NCI-H524 (cell line): ENCODE data around the gene SDC1.

Experiments
- DNase-seq, 2 experiments: peaks; one replicate each; lab custom pipeline; 2025; lab: John Stamatoyannopoulos, UW

The SDC1 gene

DNA sequence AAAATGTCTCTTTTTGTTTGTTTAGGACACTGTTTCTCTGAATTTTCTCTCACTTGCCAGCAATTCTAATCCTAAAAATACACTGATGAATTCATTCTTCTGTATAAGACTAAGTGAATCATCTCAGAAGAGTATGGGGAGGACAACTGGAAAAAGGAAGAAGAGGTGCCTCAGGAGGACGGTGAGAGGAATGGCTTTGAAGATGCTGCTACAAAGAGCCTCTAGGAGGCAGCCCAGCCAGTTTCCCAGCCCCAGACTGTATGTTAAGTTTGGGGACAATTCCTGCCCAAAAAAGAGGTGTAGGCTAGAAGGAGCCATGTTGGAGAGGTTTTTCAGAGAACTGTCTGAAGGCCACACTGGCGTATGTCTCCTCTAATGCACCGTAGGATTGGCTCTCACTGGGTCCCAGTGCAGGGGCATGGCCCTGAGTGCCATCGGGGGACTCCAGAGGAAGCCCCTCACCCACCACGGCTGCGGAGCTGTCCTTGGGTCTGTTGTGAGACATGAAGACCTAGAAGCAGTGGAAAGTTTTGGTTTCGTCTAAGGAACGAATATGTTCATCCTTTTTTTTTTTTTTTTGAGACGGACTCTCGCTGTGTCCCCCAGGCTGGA is 3.1 kb upstream of the SDC1 start:
- no peak for DNase-seq

- DNase-seq, result no peak
These were observed 1.2 kb upstream of the SDC1 start for GRCh38 chr2:20226152-20226545.

GRCh38 chr2:20225294-20226151 is 593 bp upstream of the SDC1 start:
- peak; percentile 61 to 74 for DNase-seq

- peak in 1 of 2 experiments; percentile 41 for DNase-seq
These were observed 690 bp downstream of the SDC1 start for GRCh38 chr2:20224164-20224715.

DNA sequence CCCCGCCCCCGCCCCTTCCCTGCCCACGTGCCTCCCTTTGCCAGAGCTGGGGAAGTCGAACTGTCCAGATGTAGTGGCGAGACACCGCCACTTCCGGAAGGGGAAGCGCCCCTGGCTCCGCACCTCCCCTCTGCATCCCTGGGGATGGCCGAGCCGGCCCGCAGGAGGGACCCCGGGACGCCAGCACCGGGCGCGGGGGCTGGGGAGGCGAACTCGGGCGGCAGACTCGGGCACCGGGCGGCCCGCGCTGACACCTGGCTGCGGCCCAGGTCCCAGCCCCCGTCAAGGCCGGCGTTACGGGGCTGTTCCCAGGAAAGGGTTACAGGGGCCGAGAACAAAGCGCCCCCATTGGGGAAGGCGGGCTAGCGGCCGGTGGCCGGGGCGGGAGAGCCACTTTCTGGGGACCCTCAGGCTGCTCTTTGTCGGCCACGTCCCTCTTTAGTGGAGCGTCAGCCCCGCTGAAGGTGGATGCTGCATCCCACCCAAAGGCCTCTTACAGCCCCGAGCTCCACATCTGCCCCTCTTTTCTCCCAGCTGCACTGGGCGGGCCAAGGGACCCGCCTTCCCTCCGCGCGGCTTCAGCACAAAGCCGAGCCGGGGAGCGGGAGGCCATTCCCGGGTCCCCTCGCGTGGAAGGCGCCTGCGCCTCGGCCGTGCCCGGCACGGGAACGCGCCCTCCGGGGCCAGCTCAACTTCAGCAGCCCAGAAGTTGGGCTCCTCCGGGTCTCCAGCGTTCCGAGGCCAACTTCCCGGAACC is 1.3 kb downstream of the SDC1 start:
- DNase-seq, result peak; percentile 80 to 85

DNA sequence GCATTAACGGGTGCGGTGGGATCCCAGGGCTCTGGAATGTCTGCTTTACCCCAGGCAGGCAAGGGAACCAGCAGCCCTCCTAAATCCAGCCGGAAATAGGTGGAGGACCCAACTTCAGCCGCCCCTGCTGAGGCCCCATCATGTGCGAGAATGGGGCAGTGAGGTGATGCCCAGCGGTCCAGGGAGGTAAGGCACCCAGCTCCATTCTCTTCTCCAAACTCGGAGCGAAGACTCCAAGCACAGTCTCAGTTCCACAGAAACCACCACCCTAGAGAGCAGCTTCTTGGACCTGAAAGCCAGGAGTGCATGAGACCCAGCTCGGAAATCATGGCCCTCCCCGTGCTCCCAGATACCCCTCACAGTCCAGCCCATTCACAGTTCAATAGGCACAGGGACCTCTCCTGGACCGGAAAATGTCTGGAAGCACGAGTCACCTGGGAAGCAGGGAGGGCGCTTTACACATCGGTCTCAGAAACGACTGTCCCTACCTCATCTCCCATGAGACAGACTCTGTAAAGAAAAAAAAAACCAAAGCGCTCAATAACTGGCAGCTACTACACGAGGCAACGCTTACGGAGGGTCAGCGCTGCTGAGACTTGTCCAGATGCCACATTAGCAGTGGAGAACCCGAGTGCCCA is 2.0 kb downstream of the SDC1 start:
- no peak for DNase-seq

DNA sequence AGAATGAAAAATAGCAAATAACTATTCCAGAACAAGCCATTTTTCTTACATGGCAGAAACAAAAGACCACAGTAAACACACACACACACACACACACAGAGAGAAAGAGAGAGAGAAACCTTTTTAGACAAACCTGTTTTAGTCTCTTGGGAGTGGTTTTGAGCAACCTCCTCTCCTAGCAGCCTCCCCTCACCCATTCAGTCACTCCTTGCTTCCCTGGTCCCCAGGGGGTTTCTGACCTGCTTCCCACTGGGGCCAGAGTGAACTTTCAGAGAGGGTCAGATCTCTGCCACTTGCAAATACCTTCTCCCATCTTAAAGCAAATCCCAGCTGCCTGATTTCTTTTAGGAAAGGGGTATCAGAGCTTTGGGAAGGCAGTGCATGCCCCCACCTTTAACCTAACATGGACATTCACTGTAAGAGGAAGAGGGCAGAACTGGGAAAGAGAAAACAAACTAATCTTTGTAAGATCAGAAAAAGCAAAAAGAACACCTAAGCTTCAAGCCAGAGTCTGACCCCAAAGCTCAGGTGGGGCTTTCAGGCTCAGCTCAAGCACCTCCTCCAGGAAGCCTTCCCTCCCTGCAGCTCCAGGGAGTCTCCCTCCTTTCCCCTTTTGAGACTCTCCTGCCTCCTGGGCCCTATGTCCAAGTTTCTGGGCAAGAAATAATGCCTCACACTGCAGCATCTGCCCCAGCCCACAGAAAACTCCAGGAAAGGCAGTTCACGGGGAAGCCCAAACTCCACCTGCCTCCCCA is 2.7 kb downstream of the SDC1 start:
- DNase-seq, result no peak

DNA sequence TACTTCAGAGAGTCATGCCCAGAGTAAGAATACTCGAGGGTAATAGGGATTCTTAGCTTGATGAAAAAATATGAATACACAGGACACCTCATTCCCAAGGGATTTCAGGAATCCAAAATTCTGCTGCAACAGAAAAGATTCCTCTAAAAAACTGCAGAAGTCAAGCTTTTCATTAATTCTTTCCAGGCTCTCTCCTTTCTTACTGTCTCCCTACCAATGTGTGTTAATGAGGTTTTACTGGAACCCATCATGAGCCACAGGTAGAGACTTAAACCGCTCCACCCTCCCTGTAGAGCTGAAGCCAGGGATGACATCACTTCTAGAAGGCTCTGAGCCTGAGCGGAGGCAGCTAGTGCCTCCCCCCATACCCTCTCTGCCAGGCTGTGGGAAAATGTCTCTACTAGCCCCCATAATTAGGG is 3.4 kb downstream of the SDC1 start:
- DNase-seq, result no peak

GRCh38 chr2:20220806-20221554 is 4.0 kb downstream of the SDC1 start:
- no peak for DNase-seq

DNA sequence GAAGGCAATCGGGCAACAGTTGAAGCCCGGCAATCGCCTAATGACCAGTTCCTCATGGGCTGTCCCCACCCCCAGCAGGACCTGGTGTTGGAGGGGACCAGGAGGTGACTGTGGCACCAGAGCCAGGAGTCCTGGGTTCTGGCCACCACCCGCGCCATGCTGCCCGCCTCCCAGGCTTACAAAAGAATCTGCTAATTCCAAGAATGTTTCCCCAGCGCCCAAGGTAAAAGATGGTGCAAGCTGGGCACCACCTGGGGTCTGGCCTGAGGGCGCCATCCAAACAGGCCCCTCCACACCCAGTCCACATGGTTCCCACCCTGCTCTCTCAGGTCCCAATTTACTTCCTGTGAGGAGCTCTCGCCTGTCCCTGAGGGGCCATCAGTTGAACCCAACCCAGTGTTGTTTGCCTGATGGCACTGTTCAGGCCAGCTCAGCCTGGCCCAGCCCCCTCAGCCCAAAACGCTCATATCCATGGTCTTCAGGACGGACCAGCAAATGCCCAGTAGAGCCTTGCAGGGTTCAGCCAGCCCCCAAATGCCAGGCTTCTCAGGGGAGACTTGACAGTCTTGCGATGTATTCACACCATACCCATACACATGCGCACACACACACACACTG is 5.1 kb downstream of the SDC1 start:
- DNase-seq, result no peak

GRCh38 chr2:20218331-20219320 is 6.3 kb downstream of the SDC1 start:
- no peak for DNase-seq

DNA sequence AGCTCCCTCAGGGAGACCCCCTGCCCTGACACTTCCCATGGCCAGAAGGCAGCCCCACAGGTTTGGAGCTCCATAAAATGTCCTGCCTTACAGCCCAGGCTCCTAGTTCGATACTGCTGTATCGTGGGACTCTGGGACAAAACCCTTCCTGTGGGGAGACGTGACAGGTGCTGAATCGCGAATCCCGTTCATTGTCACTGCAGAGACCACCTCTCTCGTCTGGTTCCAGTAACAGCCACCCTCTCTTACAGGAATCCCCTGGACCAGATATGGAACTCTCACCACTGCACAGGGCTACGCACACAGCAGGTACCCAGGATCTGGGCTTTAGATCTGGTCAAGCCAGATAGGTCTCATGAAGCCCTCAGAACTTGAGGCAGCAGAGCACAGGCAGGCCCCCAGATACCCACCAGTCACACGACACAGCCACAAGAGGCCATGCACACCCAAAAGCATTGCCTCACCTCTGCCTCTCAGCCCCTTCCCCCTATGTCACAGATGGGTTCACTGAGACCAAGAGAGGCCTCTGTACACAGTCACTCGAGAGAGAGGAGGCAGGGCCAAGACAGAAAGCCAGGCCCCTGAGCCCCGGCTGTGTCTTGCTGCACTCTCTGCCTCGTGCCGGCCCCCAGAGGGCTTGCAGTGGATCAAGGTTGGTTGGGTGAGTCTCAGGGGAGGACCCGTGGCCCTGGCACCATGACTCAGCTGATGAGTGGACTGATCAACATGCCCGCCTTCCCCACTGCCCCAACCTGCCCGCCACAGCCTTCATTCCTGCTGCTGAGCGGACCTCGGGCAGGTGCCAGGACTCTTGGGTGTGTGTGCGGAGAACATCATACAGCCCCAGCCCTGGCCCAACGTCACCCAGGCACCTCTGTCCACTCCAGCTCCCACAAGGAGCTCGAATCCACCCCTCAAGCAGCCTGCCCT is 7.6 kb downstream of the SDC1 start:
- no peak for DNase-seq

DNA sequence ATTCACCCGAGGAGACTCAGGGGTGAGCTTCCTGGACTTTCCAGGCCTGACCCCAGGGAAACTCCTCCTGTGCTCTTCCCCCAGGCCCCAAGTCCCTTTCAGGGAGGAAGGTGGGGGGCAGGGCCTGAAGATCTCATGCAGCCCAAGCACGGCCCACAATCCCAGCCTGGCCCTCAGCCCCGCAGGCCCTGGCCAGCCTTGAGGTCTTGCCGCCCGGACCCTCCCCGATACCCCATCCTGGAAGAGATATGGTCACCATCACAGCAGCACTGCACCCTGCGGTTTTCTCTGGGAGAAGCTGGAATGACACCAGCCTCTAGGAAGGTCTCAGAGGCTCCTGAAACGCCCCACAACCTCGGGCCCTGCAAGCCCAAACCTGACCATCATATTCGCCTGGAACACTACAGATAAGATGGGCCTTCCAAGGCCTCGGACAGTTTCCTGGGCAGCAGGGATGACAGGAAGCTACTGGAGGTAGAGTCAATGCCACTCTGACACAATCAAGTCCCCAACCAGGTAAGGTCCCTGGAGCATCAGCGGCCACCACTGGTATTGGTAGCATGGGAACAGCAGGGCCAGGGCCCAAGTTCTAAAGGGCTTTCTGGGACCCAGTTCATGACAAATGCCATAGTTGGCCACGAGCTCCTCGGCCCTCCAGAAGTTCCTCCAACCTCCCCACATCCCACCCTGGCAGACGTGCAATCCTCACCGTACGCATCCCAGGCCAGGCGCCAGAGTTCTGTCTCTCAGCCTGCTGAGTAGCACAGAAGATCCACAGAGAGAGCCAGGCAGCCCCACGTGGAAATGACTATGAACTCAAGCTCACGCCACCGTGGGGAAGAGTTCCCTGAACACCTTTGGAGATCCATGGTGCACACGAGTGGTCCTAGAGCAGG is 8.6 kb downstream of the SDC1 start:
- DNase-seq, result no peak

- DNase-seq, result no peak
These were observed 9.5 kb downstream of the SDC1 start for GRCh38 chr2:20215183-20216040.

- no peak for DNase-seq
These were observed 10.3 kb downstream of the SDC1 start for GRCh38 chr2:20214566-20215182.
